GM12878 (cell line): ENCODE measurements around the gene MEN1. TPM values are rescaled to one million over a fixed set of nuclear protein-coding genes. Genes with fewer than 3 reads are reported as not detected.

Experiments
- ATAC-seq: fragments of 200-7000 bp; cut with Tn5 transposase; 3 replicates; pipeline ENCODE4 v1.9.1; 2020; ENCODE audit warnings: mild to moderate bottlenecking, moderate library complexity
- BruUV-seq: library from RNA; stranded (reverse); fragments of 400-500 nt; replicated peaks from 2 replicates; lab custom pipeline; 2021; lab: Mats Ljungman, UMichigan
- CTCF ChIA-PET: fragments of 300-600 bp; sonication (Branson Sonifier 250); formaldehyde crosslinking; extraction: SDS; loops from one replicate; lab custom pipeline; 2021; ENCODE audit warnings: inconsistent platforms; lab: Yijun Ruan, JAX
- POLR2A ChIA-PET: fragments of 350-600 bp; formaldehyde crosslinking; extraction: SDS; loops from one replicate; lab custom pipeline; 2021; ENCODE audit warnings: inconsistent platforms; lab: Charles Lee
- RAD21 ChIA-PET: fragments of 300-600 bp; sonication (Branson Sonifier 250); formaldehyde crosslinking; loops from one replicate; lab custom pipeline; 2023; ENCODE audit warnings: antibody characterized with exemption; ENCODE audit not compliant: unreplicated experiment; lab: Charles Lee
- SMC1A ChIA-PET: fragments of 300-600 bp; sonication (Branson Sonifier 250); formaldehyde crosslinking; loops from one replicate; lab custom pipeline; 2023; ENCODE audit not compliant: unreplicated experiment, uncharacterized antibody; lab: Charles Lee
- DNase-seq: peaks from one replicate; pipeline ENCODE4 v3.0.0-alpha.2; 2011; ENCODE audit warnings: low read depth, low spot score
- FAIRE-seq: peaks from 3 replicates; lab custom pipeline; 2011; peaks lifted over from hg19 to GRCh38; lab: Jason Lieb, UNC
- H2AFZ ChIP-seq: 2 replicates; pipeline ENCODE4 v1.6.0; 2011; ENCODE audit warnings: low read depth, low read length, control low read depth; ENCODE audit not compliant: control insufficient read depth
- H3K27ac ChIP-seq: 2 replicates; pipeline ENCODE4 v1.5.1; 2011; ENCODE audit warnings: control low read depth; ENCODE audit not compliant: control insufficient read depth, insufficient read depth
- H3K27me3 ChIP-seq, 2 experiments: replicated peaks in 1 of 2; 2 replicates each; pipeline versions ENCODE4 v1.6.0 to v1.6.1; 2011; ENCODE audit warnings: low read length in 1 of 2; ENCODE audit not compliant: control insufficient read depth in 2 of 2, insufficient read depth in 2 of 2
- H3K36me3 ChIP-seq, 2 experiments: 2 replicates each; pipeline ENCODE4 v1.5.1; 2011; ENCODE audit warnings: low read length in 1 of 2; ENCODE audit not compliant: control insufficient read depth in 2 of 2, insufficient read depth in 2 of 2
- H3K4me1 ChIP-seq: 2 replicates; pipeline ENCODE4 v1.6.1; 2011; ENCODE audit warnings: mild to moderate bottlenecking, low read length, moderate library complexity, mixed read lengths; ENCODE audit not compliant: control insufficient read depth, insufficient read depth
- H3K4me2 ChIP-seq: 2 replicates; pipeline ENCODE4 v1.6.0; 2011; ENCODE audit warnings: control low read depth; ENCODE audit not compliant: control insufficient read depth, insufficient read depth
- H3K4me3 ChIP-seq: fragments of 200-600 bp; sonication (generic); 2 replicates; pipeline ENCODE4 v1.5.1; 2016
- H3K79me2 ChIP-seq: 2 replicates; pipeline ENCODE4 v1.6.0; 2011; ENCODE audit warnings: low read length; ENCODE audit not compliant: control insufficient read depth, insufficient read depth
- H3K9ac ChIP-seq: 2 replicates; pipeline ENCODE4 v1.8.0; 2011; ENCODE audit warnings: low read length, control low read depth, mixed read lengths; ENCODE audit not compliant: control insufficient read depth, insufficient read depth
- H3K9me3 ChIP-seq: replicated peaks from 3 replicates; pipeline ENCODE4 v1.5.1; 2011; ENCODE audit warnings: mild to moderate bottlenecking, low read length; ENCODE audit not compliant: control insufficient read depth, insufficient read depth
- H4K20me1 ChIP-seq: 2 replicates; pipeline ENCODE4 v1.6.0; 2011; ENCODE audit not compliant: control insufficient read depth, insufficient read depth
- ASH2L ChIP-seq: fragments of 300-600, 200-600 bp; sonication (generic); IDR thresholded peaks from 2 replicates; pipeline ENCODE4 v1.6.1; 2017; ENCODE audit warnings: low read depth, mild to moderate bottlenecking, borderline replicate concordance
- CHD4 ChIP-seq: fragments of 200-600 bp; sonication (generic); IDR thresholded peaks from 2 replicates; pipeline ENCODE4 v1.6.1; 2016; ENCODE audit warnings: mild to moderate bottlenecking
- CREM ChIP-seq: IDR thresholded peaks from 2 replicates; pipeline ENCODE4 v1.6.1; 2014; ENCODE audit warnings: antibody characterized with exemption, low read depth
- IRF3 ChIP-seq: fragments of 450-650 bp; IDR thresholded peaks from 2 replicates; pipeline ENCODE4 v1.6.1; 2014; ENCODE audit warnings: mild to moderate bottlenecking
- JUNB ChIP-seq: IDR thresholded peaks from 2 replicates; pipeline ENCODE4 v1.6.1; 2016; ENCODE audit warnings: antibody characterized with exemption, mild to moderate bottlenecking
- KDM1A ChIP-seq: fragments of 200-600 bp; sonication (generic); IDR thresholded peaks from 2 replicates; pipeline ENCODE4 v1.6.1; 2016; ENCODE audit warnings: borderline replicate concordance
- MXI1 ChIP-seq: fragments of 150-350 bp; IDR thresholded peaks from 2 replicates; pipeline ENCODE4 v1.6.1; 2011; ENCODE audit warnings: low read depth, mild to moderate bottlenecking, inconsistent platforms, low read length, improper control_type of control experiment
- NKRF ChIP-seq: fragments of 450-650 bp; conservative IDR thresholded peaks from 2 replicates; pipeline ENCODE4 v1.6.1; 2017; ENCODE audit warnings: mild to moderate bottlenecking, moderate library complexity
- NR2F1 ChIP-seq: fragments of 450-650 bp; conservative IDR thresholded peaks from 2 replicates; pipeline ENCODE4 v1.6.1; 2017; ENCODE audit warnings: mild to moderate bottlenecking
- PAX5 ChIP-seq: IDR thresholded peaks from 2 replicates; pipeline ENCODE4 v1.6.1; 2011; ENCODE audit warnings: low read depth, low read length, borderline replicate concordance
- RAD51 ChIP-seq: fragments of 450-650 bp; IDR thresholded peaks from 2 replicates; pipeline ENCODE4 v1.6.1; 2016; ENCODE audit warnings: moderate library complexity, mild to moderate bottlenecking, inconsistent platforms
- SIN3A ChIP-seq: IDR thresholded peaks from 2 replicates; pipeline ENCODE4 v1.6.1; 2012; ENCODE audit warnings: low read depth, low read length, improper control_type of control experiment
- SUPT20H ChIP-seq: IDR thresholded peaks from 2 replicates; pipeline ENCODE4 v1.6.1; 2011; ENCODE audit warnings: low read depth, mild to moderate bottlenecking, low read length, moderate library complexity, borderline replicate concordance; ENCODE audit not compliant: control insufficient read depth
- TAF1 ChIP-seq: IDR thresholded peaks from 2 replicates; pipeline ENCODE4 v1.6.1; 2011; ENCODE audit warnings: mild to moderate bottlenecking, low read depth, low read length, borderline replicate concordance
- TCF7 ChIP-seq: IDR thresholded peaks from 2 replicates; pipeline ENCODE4 v1.6.1; 2014; ENCODE audit warnings: antibody characterized with exemption, borderline replicate concordance
- YBX1 ChIP-seq: fragments of 450-650 bp; IDR thresholded peaks from 2 replicates; pipeline ENCODE4 v1.6.1; 2016; ENCODE audit warnings: antibody characterized with exemption
- ZSCAN29 ChIP-seq: fragments of 450-650 bp; IDR thresholded peaks from 2 replicates; pipeline ENCODE4 v1.6.1; 2017; ENCODE audit warnings: mild to moderate bottlenecking, moderate library complexity
- WGBS: methylation state at CpG from one replicate; pipeline ENCODE4 v1.1.6; 2016; ENCODE audit warnings: low lambda C conversion rate; ENCODE audit not compliant: insufficient replicate concordance, insufficient coverage; ENCODE audit errors: missing lambda C conversion rate; 5-methylcytosine and 5-hydroxymethylcytosine counted together
- in situ Hi-C: fragments of 300-500 bp; cut with MboI; formaldehyde crosslinking; loops from 9 replicates; pipeline ENCODE4 v1.14.3; 2018; ENCODE audit warnings: mixed read lengths
- intact Hi-C: fragments of 100-400 bp; cut with micrococcal nuclease; formaldehyde crosslinking; loops from one replicate; pipeline ENCODE4 v1.14.2; 2022; ENCODE audit not compliant: unreplicated experiment
- polyA plus RNA-seq, 11 experiments: library from polyadenylated mRNA; depleted of rRNA in 4 of 11; unstranded in 6 of 11; stranded (reverse) in 5 of 11; fragments of >200 nt; fragmentation: Nextera tagmentation in 4 of 11; fragmentation: Illumina TruSeq in 1 of 11; extraction: Ambion mirVana in 4 of 11; extraction: Trizol in 1 of 11; gene quantifications; 1 replicate in 1 of 11; 2 replicates in 10 of 11; pipeline versions ENCODE4 v1.2.1 to v1.2.3, GENCODE V29; 2011 to 2016; ENCODE audit warnings: inconsistent platforms in 2 of 11, missing spikeins in 2 of 11, low read depth in 1 of 11
- total RNA-seq, 4 experiments: library from RNA; depleted of rRNA in 3 of 4; stranded (reverse); fragments of >200 nt in 3 of 4; fragmentation: Illumina TruSeq in 1 of 4; extraction: Trizol in 1 of 4; gene quantifications; 2 replicates each; pipeline versions ENCODE4 v1.2.1 to v1.2.3, GENCODE V29; 2013 to 2021
- TF ChIP-seq, protein P1 (sequence below): IDR thresholded peaks from 2 replicates; pipeline ENCODE4 v1.6.1; 2011; ENCODE audit warnings: low read depth, mild to moderate bottlenecking, low read length, moderate library complexity, borderline replicate concordance; ENCODE audit errors: extremely low read depth
- TF ChIP-seq, protein P2 (sequence below): fragments of 450-650 bp; formaldehyde crosslinking; IDR thresholded peaks from 2 replicates; pipeline ENCODE4 v1.4.0; 2022; ENCODE audit warnings: mild to moderate bottlenecking, moderate library complexity

The MEN1 gene
- total and polyA plus RNA-seq, 10 of the 15 experiments (the other 5 are each of a cell fraction or from before 2014, with no cell fraction given), result 2.5 to 39.7 (median 20.7) TPM

DNA sequence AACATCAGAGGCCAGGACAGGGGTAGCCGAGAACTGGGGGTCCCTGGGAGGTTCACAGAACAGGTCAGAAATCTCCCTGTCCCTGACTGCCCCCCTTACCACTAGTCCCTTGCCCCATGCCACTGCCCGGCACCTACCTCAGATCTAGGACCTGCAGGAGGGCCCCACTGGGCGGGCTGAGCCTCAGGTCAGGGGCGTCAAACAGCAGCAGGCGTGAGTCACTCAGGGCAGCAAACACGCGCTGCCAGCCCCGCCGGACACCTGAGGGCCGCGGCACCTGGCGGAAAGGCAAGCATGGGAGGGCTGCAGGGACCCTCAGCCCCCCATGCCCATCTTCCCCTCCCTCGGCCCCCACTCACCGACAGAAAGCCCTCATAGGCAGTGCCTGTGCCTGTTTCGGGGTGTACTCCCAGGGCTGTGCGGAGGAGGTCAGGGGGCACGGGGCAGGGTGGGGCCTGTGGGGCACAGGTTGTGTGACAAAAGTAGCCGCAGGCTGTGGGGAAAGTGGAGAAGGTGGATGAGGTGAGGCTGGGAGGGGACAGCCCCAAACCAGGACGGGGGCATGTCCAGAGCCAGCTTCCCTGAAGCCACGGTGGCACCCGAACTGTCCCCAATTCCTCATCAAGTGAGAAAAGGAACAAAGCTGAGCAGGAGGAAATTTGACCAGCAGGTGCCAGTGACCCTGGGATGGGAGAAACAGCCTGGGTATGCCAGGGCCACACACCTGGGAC is 22.3 kb upstream of the MEN1 start:
- in situ Hi-C loops, result no loop called here
- H3K9ac ChIP-seq, result no peak overlapping the region
- no peak overlapping the region for H3K27ac ChIP-seq
- no peaks in the 10 kb centered on the region for H3K36me3 ChIP-seq
- ChIA-PET CTCF (no interaction called here), SMC1A (no interaction called here), POLR2A (no interaction called here), RAD21 (no interaction called here)
- H2AFZ ChIP-seq, result no peak overlapping the region
- 52% methylated on average over 19 of the region's 21 CpGs for WGBS
- no peak for ATAC-seq
- peaks cover 3% of the 10 kb centered on the region; the same call in 1 of the 2 replicates for H3K4me1 ChIP-seq
- H3K4me2 ChIP-seq, result no peak overlapping the region
- H3K79me2 ChIP-seq, result no peaks in the 10 kb centered on the region
- no peaks in the 10 kb centered on the region for H3K9me3 ChIP-seq
- intact Hi-C loops, result no loop called here
- DNase-seq, result no peak
- no peak for FAIRE-seq
- H3K4me3 ChIP-seq, result no peak overlapping the region
- TF ChIP-seq NKRF (no peak), SUPT20H (no peak), PAX5 (no peak), YBX1 (no peak), SIN3A (no peak), IRF3 (no peak), JUNB (no peak), RAD51 (no peak), ASH2L (no peak), TCF7 (no peak), CHD4 (no peak), TAF1 (no peak), NR2F1 (no peak), MXI1 (no peak), ZSCAN29 (no peak), CREM (no peak), KDM1A (no peak)
- TF ChIP-seq, protein P1, sequence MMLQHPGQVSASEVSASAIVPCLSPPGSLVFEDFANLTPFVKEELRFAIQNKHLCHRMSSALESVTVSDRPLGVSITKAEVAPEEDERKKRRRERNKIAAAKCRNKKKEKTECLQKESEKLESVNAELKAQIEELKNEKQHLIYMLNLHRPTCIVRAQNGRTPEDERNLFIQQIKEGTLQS, result no peak
- TF ChIP-seq, protein P2, sequence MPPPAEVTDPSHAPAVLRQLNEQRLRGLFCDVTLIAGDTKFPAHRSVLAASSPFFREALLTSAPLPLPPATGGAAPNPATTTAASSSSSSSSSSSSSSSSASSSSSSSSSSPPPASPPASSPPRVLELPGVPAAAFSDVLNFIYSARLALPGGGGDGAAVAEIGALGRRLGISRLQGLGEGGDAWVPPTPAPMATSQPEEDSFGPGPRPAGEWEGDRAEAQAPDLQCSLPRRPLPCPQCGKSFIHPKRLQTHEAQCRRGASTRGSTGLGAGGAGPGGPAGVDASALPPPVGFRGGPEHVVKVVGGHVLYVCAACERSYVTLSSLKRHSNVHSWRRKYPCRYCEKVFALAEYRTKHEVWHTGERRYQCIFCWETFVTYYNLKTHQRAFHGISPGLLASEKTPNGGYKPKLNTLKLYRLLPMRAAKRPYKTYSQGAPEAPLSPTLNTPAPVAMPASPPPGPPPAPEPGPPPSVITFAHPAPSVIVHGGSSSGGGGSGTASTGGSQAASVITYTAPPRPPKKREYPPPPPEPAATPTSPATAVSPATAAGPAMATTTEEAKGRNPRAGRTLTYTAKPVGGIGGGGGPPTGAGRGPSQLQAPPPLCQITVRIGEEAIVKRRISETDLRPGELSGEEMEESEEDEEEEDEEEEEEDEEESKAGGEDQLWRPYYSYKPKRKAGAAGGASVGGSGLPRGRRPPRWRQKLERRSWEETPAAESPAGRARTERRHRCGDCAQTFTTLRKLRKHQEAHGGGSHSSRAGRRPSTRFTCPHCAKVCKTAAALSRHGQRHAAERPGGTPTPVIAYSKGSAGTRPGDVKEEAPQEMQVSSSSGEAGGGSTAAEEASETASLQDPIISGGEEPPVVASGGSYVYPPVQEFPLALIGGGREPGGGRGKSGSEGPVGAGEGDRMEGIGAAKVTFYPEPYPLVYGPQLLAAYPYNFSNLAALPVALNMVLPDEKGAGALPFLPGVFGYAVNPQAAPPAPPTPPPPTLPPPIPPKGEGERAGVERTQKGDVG (CRISPR knock-in tag), result no peak
- no peaks in the 10 kb centered on the region for H4K20me1 ChIP-seq
- BruUV-seq, result no TSS peak
- H3K27me3 ChIP-seq, result no peaks in the 10 kb centered on the region
